Activated naive CD4-positive, alpha-beta T cell treated with anti-CD3 and anti-CD28 coated beads, Interleukin-2, amount 10 ng/mL, durations not matched to agents 7 days and 5 days (primary cell): Measurements from ENCODE around the gene RSF1.

Experiments
- CTCF ChIA-PET: fragments of 350-600 bp; sonication (Branson Sonifier 250); formaldehyde crosslinking; loops from one replicate; lab custom pipeline; 2021; ENCODE audit warnings: antibody characterized with exemption; lab: Charles Lee
- DNase-seq: peaks from one replicate; pipeline ENCODE4 v3.0.0-alpha.2; 2020
- H3K27ac Mint-ChIP-seq: one replicate; pipeline ENCODE4 v1.8.0; 2021; ENCODE audit warnings: mild to moderate bottlenecking, moderate library complexity, mixed read lengths
- H3K27me3 Mint-ChIP-seq: one replicate; pipeline ENCODE4 v1.8.0; 2021; ENCODE audit warnings: mild to moderate bottlenecking, mixed read lengths
- H3K36me3 Mint-ChIP-seq: one replicate; pipeline ENCODE4 v1.8.0; 2021; ENCODE audit warnings: mixed read lengths
- H3K4me1 Mint-ChIP-seq: one replicate; pipeline ENCODE4 v1.8.0; 2021; ENCODE audit warnings: mixed read lengths
- H3K4me3 Mint-ChIP-seq: one replicate; pipeline ENCODE4 v1.8.0; 2021; ENCODE audit warnings: mild to moderate bottlenecking, moderate library complexity, mixed read lengths
- H3K9me3 Mint-ChIP-seq: one replicate; pipeline ENCODE4 v1.8.0; 2021; ENCODE audit warnings: mixed read lengths

The RSF1 gene

GRCh38 chr11:77668760-77669159 is 151.8 kb downstream of the RSF1 start:
- no peaks in the 10 kb centered on the region for H3K27me3 Mint-ChIP-seq
- no peak overlapping the region for H3K27ac Mint-ChIP-seq
- DNase-seq = no peak
- H3K36me3 Mint-ChIP-seq = peaks cover 47% of the 10 kb centered on the region
- CTCF ChIA-PET = no interaction called here
- no peak overlapping the region for H3K4me3 Mint-ChIP-seq
- H3K4me1 Mint-ChIP-seq = no peaks in the 10 kb centered on the region
- no peaks in the 10 kb centered on the region for H3K9me3 Mint-ChIP-seq

- Mint-ChIP-seq H3K36me3 (peaks cover 32% of the 10 kb centered on the region), H3K4me3 (no peak overlapping the region), H3K27ac (no peak overlapping the region), H3K9me3 (no peaks in the 10 kb centered on the region), H3K4me1 (no peaks in the 10 kb centered on the region), H3K27me3 (no peaks in the 10 kb centered on the region)
- CTCF ChIA-PET = no interaction called here
- no peak for DNase-seq
Observed at GRCh38 chr11:77665240-77665965, 155.1 kb downstream of the RSF1 start.

- Mint-ChIP-seq H3K4me3 (no peak overlapping the region), H3K4me1 (no peaks in the 10 kb centered on the region), H3K9me3 (no peaks in the 10 kb centered on the region), H3K27ac (no peak overlapping the region), H3K27me3 (no peaks in the 10 kb centered on the region), H3K36me3 (peaks cover 9% of the 10 kb centered on the region)
- no peak for DNase-seq
- CTCF ChIA-PET = no interaction called here
Observed at GRCh38 chr11:77661670-77662069, 158.9 kb downstream of the RSF1 start.

GRCh38 chr11:77660947-77661346 is 159.6 kb downstream of the RSF1 start:
- H3K27ac Mint-ChIP-seq = no peak overlapping the region
- CTCF ChIA-PET = interaction anchor here (1.2 kb wide), 1 partner anchor 14 kb away, joined by 3 read pairs; no protein-coding TSS in a partner anchor
- H3K4me1 Mint-ChIP-seq = no peaks in the 10 kb centered on the region
- H3K4me3 Mint-ChIP-seq = no peak overlapping the region
- peaks cover 5% of the 10 kb centered on the region for H3K36me3 Mint-ChIP-seq
- no peaks in the 10 kb centered on the region for H3K9me3 Mint-ChIP-seq
- no peak for DNase-seq
- no peaks in the 10 kb centered on the region for H3K27me3 Mint-ChIP-seq

GRCh38 chr11:77658213-77659013 is 162.1 kb downstream of the RSF1 start:
- CTCF ChIA-PET = interaction anchor here (0.9 kb wide), 1 partner anchor 567 kb away, joined by 3 read pairs; no protein-coding TSS in a partner anchor
- Mint-ChIP-seq H3K27me3 (no peaks in the 10 kb centered on the region), H3K36me3 (no peaks in the 10 kb centered on the region), H3K27ac (peak overlapping the region; percentile 24), H3K4me1 (no peaks in the 10 kb centered on the region), H3K9me3 (no peaks in the 10 kb centered on the region), H3K4me3 (no peak overlapping the region)
- DNase-seq = no peak

GRCh38 chr11:77656362-77656761 is 164.2 kb downstream of the RSF1 start:
- no peaks in the 10 kb centered on the region for H3K4me1 Mint-ChIP-seq

GRCh38 chr11:77654770-77655434 is 165.6 kb downstream of the RSF1 start:
- DNase-seq = no peak
- H3K27ac Mint-ChIP-seq = no peak overlapping the region
- H3K27me3 Mint-ChIP-seq = no peaks in the 10 kb centered on the region
- H3K36me3 Mint-ChIP-seq = no peaks in the 10 kb centered on the region
- no peaks in the 10 kb centered on the region for H3K9me3 Mint-ChIP-seq
- CTCF ChIA-PET = no interaction called here
- H3K4me1 Mint-ChIP-seq = no peaks in the 10 kb centered on the region
- H3K4me3 Mint-ChIP-seq = no peak overlapping the region

More at GRCh38 chr11:77656362-77656761, 164.2 kb downstream of the RSF1 start:
- no peak overlapping the region for H3K27ac Mint-ChIP-seq
- DNase-seq = no peak
- H3K36me3 Mint-ChIP-seq = no peaks in the 10 kb centered on the region
- H3K9me3 Mint-ChIP-seq = no peaks in the 10 kb centered on the region
- no peaks in the 10 kb centered on the region for H3K27me3 Mint-ChIP-seq
- CTCF ChIA-PET = interaction anchor here (0.6 kb wide), 1 partner anchor 22 kb away, joined by 3 read pairs; no protein-coding TSS in a partner anchor
- no peak overlapping the region for H3K4me3 Mint-ChIP-seq

- Mint-ChIP-seq H3K27me3 (peaks cover 6% of the 10 kb centered on the region), H3K9me3 (no peaks in the 10 kb centered on the region), H3K4me3 (no peak overlapping the region), H3K36me3 (no peaks in the 10 kb centered on the region), H3K4me1 (no peaks in the 10 kb centered on the region), H3K27ac (no peak overlapping the region)
- DNase-seq = no peak
- CTCF ChIA-PET = no interaction called here
Observed at GRCh38 chr11:77650123-77650522, 170.4 kb downstream of the RSF1 start.

GRCh38 chr11:77647654-77648305 is 172.7 kb downstream of the RSF1 start:
- CTCF ChIA-PET = interaction anchor here (1.2 kb wide), 1 partner anchor 13 kb away, joined by 3 read pairs; no protein-coding TSS in a partner anchor
- DNase-seq = no peak
- Mint-ChIP-seq H3K9me3 (no peaks in the 10 kb centered on the region), H3K36me3 (no peaks in the 10 kb centered on the region), H3K27ac (no peak overlapping the region), H3K4me3 (no peak overlapping the region), H3K27me3 (peaks cover 16% of the 10 kb centered on the region), H3K4me1 (peaks cover 8% of the 10 kb centered on the region)

GRCh38 chr11:77644887-77645286 is 175.6 kb downstream of the RSF1 start:
- Mint-ChIP-seq H3K27me3 (peaks cover 16% of the 10 kb centered on the region), H3K4me3 (no peak overlapping the region), H3K9me3 (peaks cover 10% of the 10 kb centered on the region), H3K36me3 (no peaks in the 10 kb centered on the region), H3K27ac (no peak overlapping the region), H3K4me1 (peaks cover 11% of the 10 kb centered on the region)
- DNase-seq = no peak
- CTCF ChIA-PET = no interaction called here

- Mint-ChIP-seq H3K27ac (no peak overlapping the region), H3K36me3 (peaks cover 8% of the 10 kb centered on the region), H3K4me1 (peaks cover 21% of the 10 kb centered on the region), H3K27me3 (peaks cover 16% of the 10 kb centered on the region), H3K9me3 (peaks cover 16% of the 10 kb centered on the region), H3K4me3 (no peak overlapping the region)
- CTCF ChIA-PET = interaction anchor here (1.3 kb wide), 1 partner anchor 404 kb away, joined by 4 read pairs; no protein-coding TSS in a partner anchor
- DNase-seq = no peak
Observed at GRCh38 chr11:77642228-77642627, 178.3 kb downstream of the RSF1 start.

GRCh38 chr11:77637345-77638165 is 183.0 kb downstream of the RSF1 start, which contains the start of gene CLNS1A:
TSS of gene CLNS1A (minus strand) at chr11:77637794. CDS start at chr11:77637714, 80 bp downstream.
- no peaks in the 10 kb centered on the region for H3K27me3 Mint-ChIP-seq
- CTCF ChIA-PET = no interaction called here
- H3K4me1 Mint-ChIP-seq = peaks cover 46% of the 10 kb centered on the region
- H3K27ac Mint-ChIP-seq = peak within 1 kb of the TSS; percentile 91
- peaks cover 16% of the 10 kb centered on the region for H3K9me3 Mint-ChIP-seq
- peaks cover 21% of the 10 kb centered on the region for H3K36me3 Mint-ChIP-seq
- DNase-seq = peak; percentile 87
- peak within 1 kb of the TSS; percentile 90 for H3K4me3 Mint-ChIP-seq

GRCh38 chr11:77636731-77637344 is 183.7 kb downstream of the RSF1 start:
- Mint-ChIP-seq H3K4me1 (peaks cover 48% of the 10 kb centered on the region), H3K9me3 (peaks cover 16% of the 10 kb centered on the region), H3K27me3 (no peaks in the 10 kb centered on the region), H3K36me3 (peaks cover 21% of the 10 kb centered on the region), H3K4me3 (peak overlapping the region; percentile 90), H3K27ac (peak overlapping the region; percentile 91)
- CTCF ChIA-PET = no interaction called here
- DNase-seq = no peak
